Measurements from ENCODE around the gene CACTIN.

GRCh38 chr19:3674784-3675543 is 48.4 kb upstream of the CACTIN start:
- TF ChIP-seq POLR2AphosphoS5 (IDR thresholded peaks at IDR 0.05) = peak; percentile 42 to 47
- TF ChIP-seq POLR2A (IDR thresholded peaks at IDR 0.05; ENCODE audit: low read depth) = no peak
- TF ChIP-seq CTCF (IDR thresholded peaks at IDR 0.05) = no peak
